Measurements from ENCODE around the gene BCAS3. TPM values are rescaled to one million over a fixed set of nuclear protein-coding genes. Genes with fewer than 3 reads are reported as not detected.
"Not testable (repeated sequence)": the region's sequence is repeated elsewhere in the genome, so short reads cannot be mapped to it uniquely, and the experiment has no call there.

BCAS3 gene
- total and polyA plus RNA-seq, 12 donors: 6.1 to 21.8 (median 17.2) TPM

DNA sequence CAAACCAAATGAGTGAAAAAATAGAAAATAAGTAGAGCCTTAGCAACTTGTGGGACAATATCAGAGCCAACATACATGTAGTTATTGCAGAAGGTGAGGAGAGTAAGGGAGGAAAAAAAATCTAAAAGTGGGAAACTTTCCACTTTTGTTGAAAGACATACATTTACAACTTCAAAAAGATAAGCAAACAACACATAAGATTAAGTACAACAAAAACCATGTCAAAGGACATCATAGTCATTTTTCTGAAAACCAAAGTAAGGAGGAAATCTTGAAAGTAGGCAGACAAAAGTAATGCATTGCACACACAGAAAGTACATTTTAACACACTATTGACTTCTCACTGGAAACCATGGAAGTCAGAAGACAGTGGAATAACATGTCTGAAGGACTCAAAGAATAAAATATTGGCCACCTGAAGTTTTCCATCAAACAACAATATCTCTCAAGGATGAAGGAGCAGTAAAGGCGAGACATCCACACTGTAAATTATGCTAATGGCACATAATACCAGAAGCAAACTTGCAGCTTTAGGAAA is 291.9 kb downstream of the BCAS3 start:
- no peak overlapping the region for H3K4me3 ChIP-seq
- H3K27me3 ChIP-seq: no peaks in the 10 kb centered on the region
- ATAC-seq (no peak), DNase-seq (no peak)
- no peak overlapping the region for H3K27ac ChIP-seq
- H3K36me3 ChIP-seq: no peaks in the 10 kb centered on the region
- TF ChIP-seq, protein P1, sequence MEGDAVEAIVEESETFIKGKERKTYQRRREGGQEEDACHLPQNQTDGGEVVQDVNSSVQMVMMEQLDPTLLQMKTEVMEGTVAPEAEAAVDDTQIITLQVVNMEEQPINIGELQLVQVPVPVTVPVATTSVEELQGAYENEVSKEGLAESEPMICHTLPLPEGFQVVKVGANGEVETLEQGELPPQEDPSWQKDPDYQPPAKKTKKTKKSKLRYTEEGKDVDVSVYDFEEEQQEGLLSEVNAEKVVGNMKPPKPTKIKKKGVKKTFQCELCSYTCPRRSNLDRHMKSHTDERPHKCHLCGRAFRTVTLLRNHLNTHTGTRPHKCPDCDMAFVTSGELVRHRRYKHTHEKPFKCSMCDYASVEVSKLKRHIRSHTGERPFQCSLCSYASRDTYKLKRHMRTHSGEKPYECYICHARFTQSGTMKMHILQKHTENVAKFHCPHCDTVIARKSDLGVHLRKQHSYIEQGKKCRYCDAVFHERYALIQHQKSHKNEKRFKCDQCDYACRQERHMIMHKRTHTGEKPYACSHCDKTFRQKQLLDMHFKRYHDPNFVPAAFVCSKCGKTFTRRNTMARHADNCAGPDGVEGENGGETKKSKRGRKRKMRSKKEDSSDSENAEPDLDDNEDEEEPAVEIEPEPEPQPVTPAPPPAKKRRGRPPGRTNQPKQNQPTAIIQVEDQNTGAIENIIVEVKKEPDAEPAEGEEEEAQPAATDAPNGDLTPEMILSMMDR (IDR thresholded peaks at IDR 0.05): no peak
- WGBS, 2 donors: 100% methylated on average over 1 of the region's 1 CpG
- H3K9me3 ChIP-seq: peaks cover 0 to 33% (median 4%) of the 10 kb centered on the region in 11 donors
- intact Hi-C loops (cut with DNase I): no loop called here
- no peaks in the 10 kb centered on the region for H3K4me1 ChIP-seq

DNA sequence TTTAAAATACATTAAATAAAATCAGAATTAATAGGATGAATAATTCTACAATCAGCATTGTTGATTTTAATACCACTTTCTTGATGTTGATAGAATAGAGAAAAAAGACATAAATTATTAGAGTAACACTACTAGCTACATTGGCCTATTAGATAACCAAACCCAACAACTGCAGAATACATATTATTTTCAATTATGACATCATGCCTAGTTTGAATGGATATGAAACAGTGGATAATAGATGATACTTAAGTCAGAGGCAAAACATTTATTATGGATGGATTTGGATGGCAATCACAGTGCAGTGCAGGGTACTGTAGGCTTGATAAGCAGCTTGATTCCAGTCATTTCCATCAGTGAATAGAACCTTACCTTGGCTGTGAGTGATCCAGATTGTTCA is 293.1 kb downstream of the BCAS3 start:
- Histone ChIP-seq H3K4me1 (no peaks in the 10 kb centered on the region), H3K27ac (no peak overlapping the region), H3K4me3 (no peak overlapping the region), H3K9me3 (peaks cover 0 to 23% (median 0%) of the 10 kb centered on the region in 11 donors), H3K27me3 (no peaks in the 10 kb centered on the region), H3K36me3 (no peaks in the 10 kb centered on the region)
- no peak for DNase-seq
- intact Hi-C loops (cut with DNase I): no loop called here
- TF ChIP-seq, protein P1 (IDR thresholded peaks at IDR 0.05): no peak
- ATAC-seq: no peak

DNA sequence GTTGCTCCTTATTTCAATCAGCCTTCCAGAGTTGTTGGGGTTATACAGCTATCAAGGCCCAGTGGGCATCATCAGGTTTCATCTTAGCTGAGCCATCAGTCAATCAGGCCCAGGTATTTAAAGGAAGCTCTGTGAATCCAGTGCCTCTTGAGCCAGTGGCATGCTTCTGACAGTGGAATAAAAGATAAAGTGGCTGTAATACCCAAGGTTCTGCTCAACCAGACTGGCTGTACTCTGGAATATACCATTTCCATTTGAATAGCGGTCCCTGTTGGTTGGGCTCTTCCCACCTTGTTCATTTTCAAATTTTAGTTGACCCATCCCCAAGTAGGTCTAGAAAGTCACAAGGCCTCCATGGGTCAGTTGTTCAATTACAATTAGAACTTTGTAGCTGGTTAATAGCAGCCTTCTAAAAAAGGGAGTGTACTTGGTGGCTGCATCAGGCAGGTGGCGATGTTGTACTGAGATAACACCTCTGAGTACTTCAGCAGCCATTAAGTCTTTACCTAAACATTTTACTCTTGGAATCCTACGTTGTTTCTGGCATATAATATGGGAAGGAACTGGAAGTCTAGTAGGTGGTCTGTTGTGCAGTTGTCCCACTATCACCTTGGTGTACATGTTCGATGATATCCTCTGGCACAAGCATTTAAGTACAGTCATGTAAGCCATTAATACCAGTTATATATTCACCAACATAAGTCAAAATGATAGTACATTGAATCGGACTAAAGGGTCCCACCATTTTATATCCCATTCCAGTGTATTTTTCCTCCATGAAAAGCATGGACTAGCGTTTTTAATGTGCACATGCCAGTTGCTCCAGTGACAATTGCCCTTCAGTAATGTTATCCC is 294.1 kb downstream of the BCAS3 start:
- peak in 4 of 8 donors; percentile 42 to 62 (median 55) for ATAC-seq
- intact Hi-C loops (cut with DNase I): no loop called here
- no peaks in the 10 kb centered on the region for H3K27me3 ChIP-seq
- no peak overlapping the region for H3K27ac ChIP-seq
- TF ChIP-seq, protein P1 (IDR thresholded peaks at IDR 0.05): peak in 8 of 9 donors; percentile 17 to 67 (median 58)
- H3K4me3 ChIP-seq: no peak overlapping the region
- no peaks in the 10 kb centered on the region for H3K36me3 ChIP-seq
- peaks cover 0 to 21% (median 0%) of the 10 kb centered on the region in 11 donors for H3K9me3 ChIP-seq
- H3K4me1 ChIP-seq: no peaks in the 10 kb centered on the region
- WGBS, 2 donors: 51 to 58% methylated on average over 6 of the region's 6 CpGs
- peak in 1 of 2 donors; percentile 25 for DNase-seq

DNA sequence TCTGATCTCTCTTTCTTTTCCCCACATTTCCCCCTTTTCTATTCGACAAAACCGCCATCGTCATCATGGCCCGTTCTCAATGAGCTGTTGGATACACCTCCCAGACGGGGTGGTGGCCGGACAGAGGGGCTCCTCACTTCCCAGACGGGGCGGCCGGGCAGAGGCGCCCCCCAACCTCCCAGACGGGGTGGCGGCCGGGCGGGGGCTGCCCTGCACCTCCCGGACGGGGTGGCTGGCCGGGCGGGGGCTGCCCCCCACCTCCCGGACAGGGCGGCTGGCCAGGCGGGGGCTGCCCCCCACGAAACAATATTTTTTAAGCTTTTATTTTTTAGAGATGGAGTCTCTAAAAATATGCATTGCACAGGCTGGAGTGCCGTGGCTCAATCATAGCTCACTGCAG is 299.2 kb downstream of the BCAS3 start:
- WGBS, 2 donors: 96 to 98% methylated on average over 19 of the region's 23 CpGs
- ATAC-seq; DNase-seq; intact Hi-C loops (cut with DNase I); H3K4me3 ChIP-seq; H3K36me3 ChIP-seq; H3K27me3 ChIP-seq; H3K27ac ChIP-seq; H3K4me1 ChIP-seq; H3K9me3 ChIP-seq: not testable (repeated sequence)

DNA sequence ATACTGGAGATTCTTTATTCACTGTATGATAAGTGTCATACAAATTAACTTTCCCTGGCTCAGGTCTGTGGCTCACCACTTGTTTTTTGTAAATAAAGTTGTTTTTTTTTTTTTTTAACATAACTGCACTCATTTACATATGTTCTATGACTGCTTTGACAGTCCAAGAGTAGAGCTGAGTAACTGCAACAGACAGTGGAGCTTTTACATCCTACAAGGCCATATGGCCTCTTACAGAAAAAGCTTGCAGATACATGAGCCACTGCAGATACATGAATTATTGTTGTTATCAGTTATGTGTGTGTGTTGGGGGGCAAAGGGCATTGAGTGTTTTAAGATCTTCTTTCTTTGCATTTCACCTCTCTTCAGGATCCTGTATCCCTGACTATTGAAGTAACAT is 311.7 kb downstream of the BCAS3 start:
- Histone ChIP-seq H3K36me3 (no peaks in the 10 kb centered on the region), H3K9me3 (peaks cover 0 to 8% (median 0%) of the 10 kb centered on the region in 11 donors), H3K27me3 (no peaks in the 10 kb centered on the region), H3K27ac (no peak overlapping the region), H3K4me3 (no peak overlapping the region), H3K4me1 (no peaks in the 10 kb centered on the region)
- ATAC-seq (no peak), DNase-seq (no peak)
- TF ChIP-seq, protein P1 (IDR thresholded peaks at IDR 0.05): no peak
- intact Hi-C loops (cut with DNase I): no loop called here

Data from heart right ventricle (tissue), 16 donors.